H9 (cell line): ENCODE measurements around the gene AMIGO1. TPM values are rescaled to one million over a fixed set of nuclear protein-coding genes. Genes with fewer than 3 reads are reported as not detected.

Source experiments
- DNase-seq: peaks from one replicate; pipeline ENCODE4 v3.0.0-alpha.2; 2017
- H2AFZ ChIP-seq: one replicate; pipeline ENCODE4 v1.6.1; 2013; ENCODE audit warnings: mild to moderate bottlenecking, low read length, control low read depth, moderate library complexity
- H2AK5ac ChIP-seq: 2 replicates; pipeline ENCODE4 v1.6.1; 2013; ENCODE audit warnings: low read length, control low read depth, mixed read lengths; ENCODE audit not compliant: insufficient read length
- H2BK120ac ChIP-seq: one replicate; pipeline ENCODE4 v1.6.1; 2013; ENCODE audit warnings: low read depth, mild to moderate bottlenecking, low read length, control low read depth, inconsistent platforms; ENCODE audit not compliant: poor library complexity, severe bottlenecking
- H2BK12ac ChIP-seq: 2 replicates; pipeline ENCODE4 v1.6.1; 2013; ENCODE audit warnings: low read length, control low read depth, mixed read lengths, low read depth; ENCODE audit not compliant: insufficient read length
- H2BK15ac ChIP-seq: 2 replicates; pipeline ENCODE4 v1.6.1; 2013; ENCODE audit warnings: low read depth, low read length, control low read depth
- H2BK20ac ChIP-seq: one replicate; pipeline ENCODE4 v1.6.1; 2013; ENCODE audit warnings: low read depth, mild to moderate bottlenecking, low read length, control low read depth, inconsistent platforms; ENCODE audit not compliant: poor library complexity, severe bottlenecking
- H2BK5ac ChIP-seq: 2 replicates; pipeline ENCODE4 v1.6.1; 2013; ENCODE audit warnings: low read length, control low read depth, mixed read lengths; ENCODE audit not compliant: insufficient read length
- H3K14ac ChIP-seq: 2 replicates; pipeline ENCODE4 v1.6.1; 2013; ENCODE audit warnings: low read length, control low read depth; ENCODE audit not compliant: insufficient read depth
- H3K18ac ChIP-seq: 2 replicates; pipeline ENCODE4 v1.6.1; 2013; ENCODE audit warnings: low read depth, mild to moderate bottlenecking, mixed read lengths, low read length, control low read depth; ENCODE audit not compliant: insufficient read length
- H3K23ac ChIP-seq: 2 replicates; pipeline ENCODE4 v1.6.1; 2013; ENCODE audit warnings: low read length, control low read depth, mixed read lengths, low read depth; ENCODE audit not compliant: insufficient read length
- H3K23me2 ChIP-seq: 2 replicates; pipeline ENCODE4 v1.6.1; 2013; ENCODE audit warnings: low read depth, mild to moderate bottlenecking, mixed read lengths, low read length, control low read depth; ENCODE audit not compliant: insufficient read length, poor library complexity, severe bottlenecking
- H3K27ac ChIP-seq: 2 replicates; pipeline ENCODE4 v1.5.1; 2013; ENCODE audit warnings: low read length, control low read depth, mixed read lengths, low read depth; ENCODE audit not compliant: insufficient read length
- H3K27me3 ChIP-seq: 2 replicates; pipeline ENCODE4 v1.6.1; 2013; ENCODE audit warnings: low read length, control low read depth, inconsistent platforms; ENCODE audit not compliant: insufficient read depth
- H3K4ac ChIP-seq: 2 replicates; pipeline ENCODE4 v1.6.1; 2013; ENCODE audit warnings: low read depth, mild to moderate bottlenecking, control low read depth, inconsistent platforms, low read length, moderate library complexity
- H3K4me1 ChIP-seq: 2 replicates; pipeline ENCODE4 v1.6.1; 2013; ENCODE audit warnings: low read length, control low read depth, inconsistent platforms; ENCODE audit not compliant: insufficient read depth
- H3K4me2 ChIP-seq: 2 replicates; pipeline ENCODE4 v1.6.1; 2013; ENCODE audit warnings: low read length, control low read depth, mixed read lengths; ENCODE audit not compliant: insufficient read length, insufficient read depth
- H3K56ac ChIP-seq: 2 replicates; pipeline ENCODE4 v1.6.1; 2013; ENCODE audit warnings: low read depth, mild to moderate bottlenecking, mixed read lengths, low read length, control low read depth; ENCODE audit not compliant: insufficient read length
- H3K79me1 ChIP-seq: 2 replicates; pipeline ENCODE4 v1.6.1; 2013; ENCODE audit warnings: low read depth, mild to moderate bottlenecking, moderate library complexity, low read length, control low read depth, inconsistent platforms; ENCODE audit not compliant: insufficient read depth, poor library complexity, severe bottlenecking
- H3K79me2 ChIP-seq: 2 replicates; pipeline ENCODE4 v1.6.1; 2013; ENCODE audit warnings: low read length, control low read depth, inconsistent platforms; ENCODE audit not compliant: insufficient read depth
- H3K9ac ChIP-seq: 2 replicates; pipeline ENCODE4 v1.6.1; 2013; ENCODE audit warnings: low read length, control low read depth, mixed read lengths; ENCODE audit not compliant: insufficient read length; ENCODE audit errors: extremely low read depth
- H3K9me3 ChIP-seq: one replicate; pipeline ENCODE4 v1.6.1; 2013; ENCODE audit warnings: low read depth, low read length, inconsistent platforms; ENCODE audit not compliant: control insufficient read depth
- H3T11ph ChIP-seq: one replicate; pipeline ENCODE4 v1.6.1; 2013; ENCODE audit warnings: mild to moderate bottlenecking, low read length, control low read depth, inconsistent platforms
- H4K20me1 ChIP-seq: one replicate; pipeline ENCODE4 v1.6.1; 2013; ENCODE audit not compliant: control insufficient read depth, insufficient read length, insufficient read depth
- H4K5ac ChIP-seq: 2 replicates; pipeline ENCODE4 v1.6.1; 2013; ENCODE audit warnings: low read depth, mild to moderate bottlenecking, mixed read lengths, low read length, control low read depth; ENCODE audit not compliant: insufficient read length
- H4K8ac ChIP-seq: replicated peaks from 2 replicates; pipeline ENCODE4 v1.6.1; 2013; ENCODE audit warnings: low read length, control low read depth, mixed read lengths, low read depth; ENCODE audit not compliant: insufficient read length
- H4K91ac ChIP-seq: 2 replicates; pipeline ENCODE4 v1.6.1; 2013; ENCODE audit warnings: low read depth, mild to moderate bottlenecking, moderate library complexity, mixed read lengths, low read length, control low read depth; ENCODE audit not compliant: insufficient read length
- H3K27ac Mint-ChIP-seq, 3 experiments: 2 replicates in 2 of 3; 3 replicates in 1 of 3; pipeline ENCODE4 v1.8.0; 2020 to 2021; ENCODE audit warnings: mixed read lengths in 3 of 3, mild to moderate bottlenecking in 1 of 3, moderate library complexity in 1 of 3
- H3K27me3 Mint-ChIP-seq: 2 replicates; pipeline ENCODE4 v1.8.0; 2021; ENCODE audit warnings: low read depth, mild to moderate bottlenecking, moderate library complexity, mixed read lengths
- H3K36me3 Mint-ChIP-seq, 3 experiments: 2 replicates in 2 of 3; 3 replicates in 1 of 3; pipeline ENCODE4 v1.8.0; 2020 to 2021; ENCODE audit warnings: low read depth in 3 of 3, mixed read lengths in 3 of 3; ENCODE audit not compliant: insufficient read depth in 1 of 3
- H3K4me1 Mint-ChIP-seq, 2 experiments: 2 replicates each; pipeline ENCODE4 v1.8.0; 2020; ENCODE audit warnings: mixed read lengths in 2 of 2
- H3K4me3 Mint-ChIP-seq, 2 experiments: 2 replicates in 1 of 2; 3 replicates in 1 of 2; pipeline ENCODE4 v1.8.0; 2020 to 2021; ENCODE audit warnings: mild to moderate bottlenecking in 2 of 2, mixed read lengths in 2 of 2, moderate library complexity in 1 of 2
- H3K9me3 Mint-ChIP-seq, 2 experiments: 2 replicates in 1 of 2; 3 replicates in 1 of 2; pipeline ENCODE4 v1.8.0; 2020; ENCODE audit warnings: mild to moderate bottlenecking in 2 of 2, mixed read lengths in 2 of 2, moderate library complexity in 1 of 2
- WGBS: extraction: QIAGEN DNeasy Blood & Tissue Kit; methylation state at CpG from one replicate; pipeline ENCODE4 v1.1.7; 2013; ENCODE audit warnings: missing lambda C conversion rate, low lambda C conversion rate, mixed read lengths; ENCODE audit not compliant: insufficient read length; ENCODE audit errors: extremely low coverage; 5-methylcytosine and 5-hydroxymethylcytosine counted together
- total RNA-seq: library from RNA; stranded (reverse); gene quantifications from 2 replicates; pipeline ENCODE4 v1.2.1, GENCODE V29; 2021
- TF ChIP-seq, protein P1 (sequence below): fragments of 200-600 bp; sonication (generic); conservative IDR thresholded peaks from 3 replicates; pipeline ENCODE4 v1.8.0; 2021; ENCODE audit warnings: antibody characterized with exemption, mild to moderate bottlenecking

AMIGO1 gene
- total RNA-seq, 1 experiment from 2014 or later = 4.1 TPM

DNA sequence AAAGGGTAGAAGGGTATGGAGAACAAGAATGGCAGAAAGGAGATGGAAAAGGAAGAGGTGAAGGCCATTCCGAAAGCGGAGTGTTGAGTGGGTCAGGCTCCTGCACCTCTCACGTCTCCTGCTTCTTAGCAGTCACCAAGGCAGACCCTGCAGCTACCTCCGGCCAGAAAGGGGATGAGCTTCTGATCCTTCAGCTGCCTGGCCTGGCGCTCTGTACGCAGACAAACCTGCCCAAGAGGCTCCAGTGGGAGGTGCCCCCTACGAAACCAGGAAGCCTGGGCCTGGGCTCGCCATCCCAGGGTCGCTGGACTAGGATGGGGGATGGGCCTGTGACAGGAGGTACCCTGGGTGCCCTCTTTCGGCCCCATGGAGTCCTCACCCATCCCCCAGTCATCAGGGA is 33.1 kb upstream of the AMIGO1 start:
- Histone ChIP-seq H3K4ac (no peak overlapping the region), H4K91ac (no peak overlapping the region), H3K4me1 (no peaks in the 10 kb centered on the region; the same call in 1 of the 2 replicates), H3K56ac (no peak overlapping the region), H3K79me2 (no peaks in the 10 kb centered on the region), H3K27me3 (no peaks in the 10 kb centered on the region), H2BK5ac (no peak overlapping the region), H3T11ph (no peak overlapping the region), H2BK20ac (no peak overlapping the region), H2BK12ac (no peak overlapping the region), H2AFZ (no peak overlapping the region), H3K4me2 (no peak overlapping the region), H4K5ac (no peak overlapping the region), H2BK120ac (no peak overlapping the region), H3K23ac (no peak overlapping the region), H2AK5ac (no peak overlapping the region), H3K23me2 (peaks cover 3% of the 10 kb centered on the region), H3K27ac (no peak overlapping the region), H2BK15ac (no peak overlapping the region), H3K9ac (no peak overlapping the region), H4K8ac (no peak overlapping the region), H3K14ac (no peak overlapping the region; the same call in 1 of the 2 replicates), H4K20me1 (no peaks in the 10 kb centered on the region), H3K18ac (no peak overlapping the region), H3K79me1 (no peaks in the 10 kb centered on the region), H3K9me3 (no peaks in the 10 kb centered on the region)
- peaks cover 22 to 40% of the 10 kb centered on the region in 2 experiments for H3K4me1 Mint-ChIP-seq
- H3K27me3 Mint-ChIP-seq = peaks cover 2% of the 10 kb centered on the region
- DNase-seq = no peak
- H3K9me3 Mint-ChIP-seq = no peaks in the 10 kb centered on the region
- no peak overlapping the region for H3K27ac Mint-ChIP-seq
- no peaks in the 10 kb centered on the region; a peak in 1 of 7 replicates for H3K36me3 Mint-ChIP-seq
- WGBS = no CpG with 5 or more reads among the region's 10 CpGs
- TF ChIP-seq, protein P1, sequence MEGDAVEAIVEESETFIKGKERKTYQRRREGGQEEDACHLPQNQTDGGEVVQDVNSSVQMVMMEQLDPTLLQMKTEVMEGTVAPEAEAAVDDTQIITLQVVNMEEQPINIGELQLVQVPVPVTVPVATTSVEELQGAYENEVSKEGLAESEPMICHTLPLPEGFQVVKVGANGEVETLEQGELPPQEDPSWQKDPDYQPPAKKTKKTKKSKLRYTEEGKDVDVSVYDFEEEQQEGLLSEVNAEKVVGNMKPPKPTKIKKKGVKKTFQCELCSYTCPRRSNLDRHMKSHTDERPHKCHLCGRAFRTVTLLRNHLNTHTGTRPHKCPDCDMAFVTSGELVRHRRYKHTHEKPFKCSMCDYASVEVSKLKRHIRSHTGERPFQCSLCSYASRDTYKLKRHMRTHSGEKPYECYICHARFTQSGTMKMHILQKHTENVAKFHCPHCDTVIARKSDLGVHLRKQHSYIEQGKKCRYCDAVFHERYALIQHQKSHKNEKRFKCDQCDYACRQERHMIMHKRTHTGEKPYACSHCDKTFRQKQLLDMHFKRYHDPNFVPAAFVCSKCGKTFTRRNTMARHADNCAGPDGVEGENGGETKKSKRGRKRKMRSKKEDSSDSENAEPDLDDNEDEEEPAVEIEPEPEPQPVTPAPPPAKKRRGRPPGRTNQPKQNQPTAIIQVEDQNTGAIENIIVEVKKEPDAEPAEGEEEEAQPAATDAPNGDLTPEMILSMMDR = no peak
- H3K4me3 Mint-ChIP-seq = no peak overlapping the region
